ENCODE results near the gene SYNGR1.

SYNGR1 gene

GRCh38 chr22:39315389-39315788 is 34.4 kb upstream of the SYNGR1 start:
- no peak for TF ChIP-seq CTCF (IDR thresholded peaks at IDR 0.05)
- DNase-seq: no peak
- H3K36me3 Mint-ChIP-seq (ENCODE audit: low read depth): peaks cover 76% of the 10 kb centered on the region
- H3K4me3 Mint-ChIP-seq: peak overlapping the region; percentile 40
- H3K27me3 Mint-ChIP-seq (ENCODE audit: low read depth, poor library complexity): peaks cover 2% of the 10 kb centered on the region
- H3K4me1 Mint-ChIP-seq: peaks cover 57% of the 10 kb centered on the region
- no peaks in the 10 kb centered on the region for H3K9me3 Mint-ChIP-seq
- peak overlapping the region; percentile 88 for H3K27ac Mint-ChIP-seq

- Mint-ChIP-seq H3K36me3 (ENCODE audit: low read depth) (peaks cover 73% of the 10 kb centered on the region), H3K4me1 (peaks cover 57% of the 10 kb centered on the region), H3K27ac (peak overlapping the region; percentile 81), H3K27me3 (ENCODE audit: low read depth, poor library complexity) (peaks cover 2% of the 10 kb centered on the region), H3K4me3 (peak overlapping the region; percentile 100), H3K9me3 (no peaks in the 10 kb centered on the region)
- TF ChIP-seq CTCF (IDR thresholded peaks at IDR 0.05): peak; percentile 75
- DNase-seq: peak; percentile 76
Measured at GRCh38 chr22:39316440-39317083, 33.2 kb upstream of the SYNGR1 start.

GRCh38 chr22:39317084-39317774 is 32.6 kb upstream of the SYNGR1 start:
- Mint-ChIP-seq H3K9me3 (no peaks in the 10 kb centered on the region), H3K4me3 (peak overlapping the region; percentile 100), H3K4me1 (peaks cover 57% of the 10 kb centered on the region), H3K27me3 (ENCODE audit: low read depth, poor library complexity) (peaks cover 4% of the 10 kb centered on the region), H3K27ac (peak overlapping the region; percentile 100), H3K36me3 (ENCODE audit: low read depth) (peaks cover 66% of the 10 kb centered on the region)
- DNase-seq: no peak
- TF ChIP-seq CTCF (IDR thresholded peaks at IDR 0.05): no peak

- Mint-ChIP-seq H3K27me3 (ENCODE audit: low read depth, poor library complexity) (peaks cover 10% of the 10 kb centered on the region), H3K4me1 (peaks cover 57% of the 10 kb centered on the region), H3K9me3 (no peaks in the 10 kb centered on the region), H3K36me3 (ENCODE audit: low read depth) (peaks cover 59% of the 10 kb centered on the region), H3K4me3 (peak overlapping the region; percentile 100), H3K27ac (peak overlapping the region; percentile 100)
- no peak for TF ChIP-seq CTCF (IDR thresholded peaks at IDR 0.05)
- no peak for DNase-seq
Measured at GRCh38 chr22:39317775-39318506, 31.9 kb upstream of the SYNGR1 start.

GRCh38 chr22:39318507-39319283 is 31.1 kb upstream of the SYNGR1 start:
- no peaks in the 10 kb centered on the region for H3K9me3 Mint-ChIP-seq
- H3K4me3 Mint-ChIP-seq: peak overlapping the region; percentile 100
- H3K27ac Mint-ChIP-seq: peak overlapping the region; percentile 100
- DNase-seq: no peak
- TF ChIP-seq CTCF (IDR thresholded peaks at IDR 0.05): no peak
- H3K36me3 Mint-ChIP-seq (ENCODE audit: low read depth): peaks cover 52% of the 10 kb centered on the region
- H3K27me3 Mint-ChIP-seq (ENCODE audit: low read depth, poor library complexity): peaks cover 10% of the 10 kb centered on the region
- peaks cover 50% of the 10 kb centered on the region for H3K4me1 Mint-ChIP-seq
